Natural killer cell treated with Interleukin-12 subunit alpha and Interleukin-12 subunit beta and Interleukin-15 and Interleukin-18, amount 100 ng/mL, for 72 hours (primary cell): ENCODE measurements around the gene SCARB1. TPM values are rescaled to one million over a fixed set of nuclear protein-coding genes. Genes with fewer than 3 reads are reported as not detected.

ENCODE experiments used
- ATAC-seq, 2 donors: fragments of 150-1000 bp; cut with Tn5 transposase in 1 of 2; sonication (Bioruptor Pico), chemical (Tn5 transposase) in 1 of 2; 2 replicates each; pipeline ENCODE4 v1.10.0; 2021
- DNase-seq: peaks from one replicate; pipeline ENCODE4 v3.0.0; 2022; ENCODE audit warnings: low spot score
- H3K27ac Mint-ChIP-seq, 2 donors: 1 replicate in 1 of 2; 2 replicates in 1 of 2; pipeline ENCODE4 v1.8.0; 2022; ENCODE audit warnings: mixed read lengths in 2 of 2, mild to moderate bottlenecking in 1 of 2, moderate library complexity in 1 of 2
- H3K27me3 Mint-ChIP-seq, 2 donors: 1 replicate in 1 of 2; 2 replicates in 1 of 2; pipeline ENCODE4 v1.8.0; 2022; ENCODE audit warnings: mixed read lengths in 2 of 2
- H3K36me3 Mint-ChIP-seq: one replicate; pipeline ENCODE4 v1.8.0; 2022; ENCODE audit warnings: mixed read lengths
- H3K4me1 Mint-ChIP-seq, 2 donors: 1 replicate in 1 of 2; 2 replicates in 1 of 2; pipeline ENCODE4 v1.8.0; 2022; ENCODE audit warnings: low read depth in 2 of 2, mixed read lengths in 2 of 2, mild to moderate bottlenecking in 1 of 2
- H3K4me3 Mint-ChIP-seq: one replicate; pipeline ENCODE4 v1.8.0; 2022; ENCODE audit warnings: mixed read lengths
- H3K9me3 Mint-ChIP-seq: 2 replicates; pipeline ENCODE4 v1.8.0; 2022; ENCODE audit warnings: mixed read lengths
- total RNA-seq, 2 donors: library from RNA; stranded (reverse); gene quantifications; one replicate each; pipeline ENCODE4 v1.2.3, GENCODE V29; 2022

Gene SCARB1
- total RNA-seq, 2 donors from 2014 or later: 10.0 to 45.6 TPM

- no peak for DNase-seq
- H3K36me3 Mint-ChIP-seq: no peaks in the 10 kb centered on the region
- no peaks in the 10 kb centered on the region for H3K9me3 Mint-ChIP-seq
- peaks cover 9 to 14% of the 10 kb centered on the region in 2 donors for H3K27me3 Mint-ChIP-seq
- H3K27ac Mint-ChIP-seq: no peak overlapping the region
- no peak overlapping the region for H3K4me3 Mint-ChIP-seq
- ATAC-seq: no peak
- H3K4me1 Mint-ChIP-seq: peaks cover 0 to 3% of the 10 kb centered on the region in 2 donors
Observed at GRCh38 chr12:124737772-124738635, 125.7 kb downstream of the SCARB1 start.

DNA sequence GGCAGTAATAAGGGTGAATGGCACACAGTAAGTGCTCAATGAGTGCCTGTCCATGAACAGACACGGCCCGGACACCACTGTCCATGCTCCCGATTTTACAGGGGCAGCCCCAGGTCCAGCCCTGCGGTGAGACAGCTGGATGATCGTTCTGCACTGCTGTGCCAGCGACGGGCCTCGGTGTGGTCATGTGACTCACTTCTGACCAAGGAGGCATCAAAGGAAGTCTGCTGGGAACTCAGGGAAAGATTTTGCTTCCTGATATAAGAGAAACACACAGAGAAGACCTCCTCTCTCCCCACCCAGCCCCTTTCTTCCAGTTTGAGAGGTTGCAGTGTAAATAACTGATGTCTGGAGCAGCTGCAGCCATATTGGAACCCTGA lies 126.6 kb downstream of the SCARB1 start:
- H3K9me3 Mint-ChIP-seq: no peaks in the 10 kb centered on the region
- H3K36me3 Mint-ChIP-seq: no peaks in the 10 kb centered on the region
- H3K27ac Mint-ChIP-seq: no peak overlapping the region

GRCh38 chr12:124736115-124737039 lies 127.3 kb downstream of the SCARB1 start:
- no peaks in the 10 kb centered on the region for H3K9me3 Mint-ChIP-seq
- peaks cover 0 to 3% of the 10 kb centered on the region in 2 donors for H3K4me1 Mint-ChIP-seq
- H3K27me3 Mint-ChIP-seq: peaks cover 13 to 17% of the 10 kb centered on the region in 2 donors
- ATAC-seq: no peak
- H3K4me3 Mint-ChIP-seq: no peak overlapping the region
- no peak overlapping the region for H3K27ac Mint-ChIP-seq
- no peaks in the 10 kb centered on the region for H3K36me3 Mint-ChIP-seq
- no peak for DNase-seq

More for the DNA sequence above, 126.6 kb downstream of the SCARB1 start:
- Mint-ChIP-seq H3K4me3 (no peak overlapping the region), H3K27me3 (peaks cover 13 to 16% of the 10 kb centered on the region in 2 donors), H3K4me1 (peaks cover 0 to 3% of the 10 kb centered on the region in 2 donors)
- ATAC-seq: no peak
- no peak for DNase-seq

GRCh38 chr12:124734224-124734788 lies 129.4 kb downstream of the SCARB1 start:
- Mint-ChIP-seq H3K4me1 (peaks cover 0 to 3% of the 10 kb centered on the region in 2 donors), H3K27ac (no peak overlapping the region), H3K27me3 (peaks cover 5 to 10% of the 10 kb centered on the region in 2 donors), H3K36me3 (no peaks in the 10 kb centered on the region), H3K9me3 (no peaks in the 10 kb centered on the region), H3K4me3 (no peak overlapping the region)
- ATAC-seq (no peak), DNase-seq (no peak)

GRCh38 chr12:124733086-124733485 lies 130.6 kb downstream of the SCARB1 start:
- Mint-ChIP-seq H3K4me3 (no peak overlapping the region), H3K27me3 (peaks cover 5 to 12% of the 10 kb centered on the region in 2 donors)
- no peak for ATAC-seq

DNA sequence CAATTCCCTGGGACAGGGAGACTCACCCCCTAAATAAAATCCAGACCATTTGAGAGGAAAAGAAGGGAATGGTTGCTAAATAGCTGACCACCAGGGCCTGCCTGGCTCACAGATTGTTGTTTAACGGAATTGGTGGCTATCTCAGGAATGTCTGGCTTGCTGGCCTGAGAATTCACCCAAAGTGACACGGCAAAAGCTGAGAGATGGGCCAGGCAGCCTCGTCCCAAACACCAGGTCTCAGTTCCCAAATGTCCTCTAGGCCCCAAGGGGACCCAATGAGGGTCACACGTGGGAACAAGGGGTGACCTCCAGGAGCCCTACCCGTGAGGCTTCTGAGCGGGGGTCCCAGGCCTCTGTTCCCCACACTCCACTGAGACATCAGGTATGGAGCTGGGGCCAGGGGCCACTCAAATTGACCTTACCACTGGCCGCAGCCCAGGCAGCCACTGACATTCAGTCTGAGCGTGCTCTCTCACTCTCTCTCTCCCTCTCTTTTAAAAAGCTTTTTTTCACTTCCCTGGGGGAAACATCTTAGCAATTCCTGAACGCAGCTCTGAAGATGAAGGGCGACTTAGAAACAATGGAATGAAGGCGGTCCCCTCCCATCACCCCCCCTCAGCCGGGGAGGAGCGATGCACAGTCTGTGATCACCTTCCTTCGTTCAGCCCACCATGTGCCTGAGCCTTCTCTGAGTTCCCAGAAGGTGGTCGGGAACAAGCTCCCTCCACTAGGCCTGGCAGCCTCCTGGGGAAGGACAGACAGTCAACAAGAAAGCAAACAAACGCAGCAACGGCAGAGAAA lies 131.2 kb downstream of the SCARB1 start:
- Mint-ChIP-seq H3K36me3 (no peaks in the 10 kb centered on the region), H3K9me3 (no peaks in the 10 kb centered on the region), H3K27me3 (peaks cover 5 to 10% of the 10 kb centered on the region in 2 donors), H3K4me3 (no peak overlapping the region), H3K27ac (no peak overlapping the region), H3K4me1 (peaks cover 0 to 3% of the 10 kb centered on the region in 2 donors)
- ATAC-seq: no peak
- no peak for DNase-seq

More at GRCh38 chr12:124733086-124733485, 130.6 kb downstream of the SCARB1 start:
- peaks cover 0 to 3% of the 10 kb centered on the region in 2 donors for H3K4me1 Mint-ChIP-seq
- H3K27ac Mint-ChIP-seq: no peak overlapping the region
- no peak for DNase-seq
- H3K36me3 Mint-ChIP-seq: no peaks in the 10 kb centered on the region
- no peaks in the 10 kb centered on the region for H3K9me3 Mint-ChIP-seq

- no peaks in the 10 kb centered on the region for H3K36me3 Mint-ChIP-seq
- peaks cover 0 to under 1% of the 10 kb centered on the region in 2 donors for H3K4me1 Mint-ChIP-seq
- DNase-seq: no peak
- H3K27ac Mint-ChIP-seq: no peak overlapping the region
- no peaks in the 10 kb centered on the region for H3K9me3 Mint-ChIP-seq
- ATAC-seq: no peak
- no peak overlapping the region for H3K4me3 Mint-ChIP-seq
- H3K27me3 Mint-ChIP-seq: peaks cover 5 to 9% of the 10 kb centered on the region in 2 donors
Observed at GRCh38 chr12:124731869-124732268, 131.8 kb downstream of the SCARB1 start.

DNA sequence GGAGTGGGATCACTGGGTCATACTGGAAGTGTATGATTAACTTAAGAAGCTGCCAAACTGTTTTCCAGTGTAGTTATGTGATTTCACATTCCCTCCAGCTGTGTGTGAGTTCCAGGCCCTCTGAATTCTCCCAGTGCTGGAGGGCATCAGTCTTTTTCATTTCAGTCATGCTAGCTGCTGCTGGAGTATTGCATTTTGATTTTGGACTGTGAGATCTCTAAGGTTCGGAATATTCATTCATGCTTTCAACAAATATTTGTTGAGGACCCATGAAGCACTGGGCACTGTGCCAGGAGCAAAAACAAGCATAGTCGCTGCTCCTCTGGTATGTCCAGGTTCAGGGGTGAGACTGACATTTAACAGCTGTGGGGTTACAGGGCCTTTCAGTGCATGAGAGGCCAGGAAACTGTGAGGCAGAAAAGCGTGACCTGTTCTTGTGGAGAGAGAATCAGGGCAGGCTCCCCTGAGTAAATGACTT lies 133.2 kb downstream of the SCARB1 start:
- ATAC-seq (no peak), DNase-seq (no peak)
- no peaks in the 10 kb centered on the region for H3K9me3 Mint-ChIP-seq
- no peaks in the 10 kb centered on the region for H3K36me3 Mint-ChIP-seq
- H3K27ac Mint-ChIP-seq: no peak overlapping the region
- H3K4me3 Mint-ChIP-seq: no peak overlapping the region
- H3K27me3 Mint-ChIP-seq: peaks cover 5 to 17% of the 10 kb centered on the region in 2 donors
- H3K4me1 Mint-ChIP-seq: no peaks in the 10 kb centered on the region

- Mint-ChIP-seq H3K36me3 (no peaks in the 10 kb centered on the region), H3K27ac (no peak overlapping the region), H3K4me3 (no peak overlapping the region), H3K9me3 (no peaks in the 10 kb centered on the region), H3K27me3 (peaks cover 3 to 17% of the 10 kb centered on the region in 2 donors), H3K4me1 (no peaks in the 10 kb centered on the region)
- ATAC-seq (no peak), DNase-seq (no peak)
Observed at GRCh38 chr12:124727922-124728321, 135.7 kb downstream of the SCARB1 start.

- Mint-ChIP-seq H3K27ac (no peak overlapping the region), H3K27me3 (peaks cover 0 to 15% of the 10 kb centered on the region in 2 donors), H3K9me3 (no peaks in the 10 kb centered on the region), H3K4me3 (no peak overlapping the region), H3K4me1 (no peaks in the 10 kb centered on the region), H3K36me3 (no peaks in the 10 kb centered on the region)
- no peak for DNase-seq
- ATAC-seq: no peak
Observed at GRCh38 chr12:124727264-124727800, 136.3 kb downstream of the SCARB1 start.
